ENCODE measurements around the gene PLEKHA7.

GRCh38 chr11:16779436-16779835 lies 234.8 kb downstream of the PLEKHA7 start:
- TF ChIP-seq EZH2 (IDR thresholded peaks at IDR 0.05; ENCODE audit: low read length): no peak
- TF ChIP-seq, protein P1, sequence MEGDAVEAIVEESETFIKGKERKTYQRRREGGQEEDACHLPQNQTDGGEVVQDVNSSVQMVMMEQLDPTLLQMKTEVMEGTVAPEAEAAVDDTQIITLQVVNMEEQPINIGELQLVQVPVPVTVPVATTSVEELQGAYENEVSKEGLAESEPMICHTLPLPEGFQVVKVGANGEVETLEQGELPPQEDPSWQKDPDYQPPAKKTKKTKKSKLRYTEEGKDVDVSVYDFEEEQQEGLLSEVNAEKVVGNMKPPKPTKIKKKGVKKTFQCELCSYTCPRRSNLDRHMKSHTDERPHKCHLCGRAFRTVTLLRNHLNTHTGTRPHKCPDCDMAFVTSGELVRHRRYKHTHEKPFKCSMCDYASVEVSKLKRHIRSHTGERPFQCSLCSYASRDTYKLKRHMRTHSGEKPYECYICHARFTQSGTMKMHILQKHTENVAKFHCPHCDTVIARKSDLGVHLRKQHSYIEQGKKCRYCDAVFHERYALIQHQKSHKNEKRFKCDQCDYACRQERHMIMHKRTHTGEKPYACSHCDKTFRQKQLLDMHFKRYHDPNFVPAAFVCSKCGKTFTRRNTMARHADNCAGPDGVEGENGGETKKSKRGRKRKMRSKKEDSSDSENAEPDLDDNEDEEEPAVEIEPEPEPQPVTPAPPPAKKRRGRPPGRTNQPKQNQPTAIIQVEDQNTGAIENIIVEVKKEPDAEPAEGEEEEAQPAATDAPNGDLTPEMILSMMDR (optimal IDR thresholded peaks at IDR 0.05 in 1 of 3, IDR thresholded peaks at IDR 0.05 in 1 of 3, conservative IDR thresholded peaks at IDR 0.05 in 1 of 3; ENCODE audit: extremely low read depth in 1 of 3, insufficient read depth in 2 of 3, low read length in 3 of 3): no peak

Data from keratinocyte (primary cell).